Panc1 (cell line): ENCODE measurements around the gene RNF225. TPM values are rescaled to one million over a fixed set of nuclear protein-coding genes. Genes with fewer than 3 reads are reported as not detected.
A peak's percentile ranks its signal among the peaks of the same experiment; 100 is the strongest.

Source experiments
- ATAC-seq: fragments of 200-7000 bp; cut with Tn5 transposase; 2 replicates; pipeline ENCODE4 v1.9.1; 2020; ENCODE audit warnings: mild to moderate bottlenecking, moderate library complexity
- BruUV-seq: library from RNA; stranded (reverse); fragments of 400-500 nt; replicated peaks from 2 replicates; lab custom pipeline; 2021; lab: Mats Ljungman, UMichigan
- CTCF ChIA-PET: fragments of 300-600 bp; sonication (Branson Sonifier 250); formaldehyde crosslinking; loops from one replicate; lab custom pipeline; 2022; ENCODE audit warnings: antibody characterized with exemption; lab: Charles Lee
- POLR2A ChIA-PET: fragments of 300-600 bp; sonication (Branson Sonifier 250); formaldehyde crosslinking; loops from one replicate; lab custom pipeline; 2022; ENCODE audit warnings: antibody characterized with exemption; lab: Charles Lee
- DNase-seq: peaks from one replicate; pipeline ENCODE4 v3.0.0-alpha.2; 2010; ENCODE audit warnings: low read depth, low spot score
- H3K27ac ChIP-seq: 2 replicates; pipeline ENCODE4 v1.5.1; 2011; ENCODE audit warnings: mild to moderate bottlenecking, low read length, inconsistent platforms
- H3K27me3 ChIP-seq: fragments of 200-500 bp; sonication (Bioruptor generic); 2 replicates; pipeline ENCODE4 v1.6.0; 2014; ENCODE audit warnings: low read length, inconsistent platforms; ENCODE audit not compliant: control insufficient read depth, insufficient read depth
- H3K36me3 ChIP-seq: fragments of 200-500 bp; sonication (Bioruptor generic); 2 replicates; pipeline ENCODE4 v1.5.1; 2014; ENCODE audit warnings: inconsistent platforms, mild to moderate bottlenecking, low read length, moderate library complexity; ENCODE audit not compliant: control insufficient read depth, insufficient read depth
- H3K4me1 ChIP-seq: 2 replicates; pipeline ENCODE4 v1.5.1; 2011; ENCODE audit warnings: inconsistent platforms, mild to moderate bottlenecking, low read length, moderate library complexity; ENCODE audit not compliant: control insufficient read depth, insufficient read depth
- H3K4me3 ChIP-seq, 2 experiments: 2 replicates each; pipeline ENCODE4 v1.5.1; 2011 to 2012; ENCODE audit warnings: low read depth in 2 of 2, low read length in 2 of 2, mild to moderate bottlenecking in 2 of 2, inconsistent platforms in 1 of 2, moderate library complexity in 1 of 2
- H3K9me3 ChIP-seq: fragments of 200-500 bp; sonication (Bioruptor generic); 2 replicates; pipeline ENCODE4 v1.5.1; 2014; ENCODE audit warnings: low read depth, mild to moderate bottlenecking, inconsistent platforms, low read length, moderate library complexity; ENCODE audit not compliant: control insufficient read depth, insufficient read depth
- CTCF ChIP-seq: fragments of 450-650 bp; IDR thresholded peaks from 2 replicates; pipeline ENCODE4 v1.5.1; 2017; ENCODE audit warnings: mild to moderate bottlenecking
- POLR2AphosphoS5 ChIP-seq: IDR thresholded peaks from 2 replicates; pipeline ENCODE4 v1.6.1; 2012; ENCODE audit warnings: mild to moderate bottlenecking, low read depth, low read length, moderate library complexity
- REST ChIP-seq, 2 experiments: IDR thresholded peaks; 2 replicates each; pipeline ENCODE4 v1.6.1; 2011 to 2012; ENCODE audit warnings: low read depth in 2 of 2, control low read depth in 1 of 2, low read length in 1 of 2, mild to moderate bottlenecking in 1 of 2, moderate library complexity in 1 of 2; ENCODE audit not compliant: insufficient read depth in 1 of 2
- SIN3A ChIP-seq: IDR thresholded peaks from 2 replicates; pipeline ENCODE4 v1.6.1; 2012; ENCODE audit warnings: low read depth, mild to moderate bottlenecking, low read length, moderate library complexity, borderline replicate concordance; ENCODE audit not compliant: insufficient read depth
- TCF7L2 ChIP-seq: IDR thresholded peaks from 2 replicates; pipeline ENCODE4 v1.6.1; 2011; ENCODE audit warnings: mild to moderate bottlenecking, low read depth, low read length, inconsistent platforms
- in situ Hi-C: cut with HindIII; loops from 2 replicates; pipeline ENCODE4 v1.10.0; 2016; ENCODE audit warnings: low sequenced_read_pairs, low pct_unique_long_range_greater_than_20kb
- intact Hi-C: fragments of 100-400 bp; cut with micrococcal nuclease; formaldehyde crosslinking; loops from one replicate; pipeline ENCODE4 v1.10.0; 2022; ENCODE audit not compliant: unreplicated experiment
- total RNA-seq: library from RNA; stranded (reverse); gene quantifications from one replicate; pipeline ENCODE4 v1.2.1, GENCODE V29; 2021; ENCODE audit not compliant: unreplicated experiment

Gene RNF225
- total RNA-seq, 1 experiment from 2014 or later = 1.6 TPM

- intact Hi-C loops = no loop called here
- TSS peak; percentile 64 for BruUV-seq
- TF ChIP-seq REST (IDR thresholded peaks at IDR 0.05; ENCODE audit: insufficient read depth in 1 of 2, low read depth in 2 of 2, low read length in 1 of 2) = no peak
- TF ChIP-seq POLR2AphosphoS5 = no peak
- TF ChIP-seq CTCF = no peak
- TF ChIP-seq TCF7L2 = no peak
- no peak for TF ChIP-seq SIN3A
- no peaks in the 10 kb centered on the region for H3K27me3 ChIP-seq
- DNase-seq (no peak), ATAC-seq (no peak)
- ChIA-PET POLR2A (no interaction called here), CTCF (no interaction called here)
- H3K36me3 ChIP-seq = no peaks in the 10 kb centered on the region
- in situ Hi-C loops = no loop called here
- no peak overlapping the region for H3K27ac ChIP-seq
- H3K4me3 ChIP-seq = no peak overlapping the region
- H3K9me3 ChIP-seq = no peaks in the 10 kb centered on the region
- H3K4me1 ChIP-seq = no peaks in the 10 kb centered on the region
Observed at GRCh38 chr19:58354478-58355030, 40.9 kb upstream of the RNF225 start.

GRCh38 chr19:58355215-58355796 lies 40.1 kb upstream of the RNF225 start:
- H3K27ac ChIP-seq = no peak overlapping the region
- intact Hi-C loops = no loop called here
- H3K36me3 ChIP-seq = no peaks in the 10 kb centered on the region
- ChIA-PET CTCF (no interaction called here), POLR2A (no interaction called here)
- in situ Hi-C loops = no loop called here
- H3K4me3 ChIP-seq = no peak overlapping the region
- no peaks in the 10 kb centered on the region for H3K9me3 ChIP-seq
- TF ChIP-seq TCF7L2 (no peak), REST (IDR thresholded peaks at IDR 0.05; ENCODE audit: insufficient read depth in 1 of 2, low read depth in 2 of 2, low read length in 1 of 2) (no peak), SIN3A (no peak), POLR2AphosphoS5 (no peak), CTCF (no peak)
- H3K4me1 ChIP-seq = no peaks in the 10 kb centered on the region
- H3K27me3 ChIP-seq = no peaks in the 10 kb centered on the region
- BruUV-seq = no TSS peak
- no peak for ATAC-seq
- no peak for DNase-seq
